ENCODE measurements around the gene CCL11. TPM values are rescaled to one million over a fixed set of nuclear protein-coding genes. Genes with fewer than 3 reads are reported as not detected.
A peak's percentile ranks its signal among the peaks of the same experiment; 100 is the strongest.

The CCL11 gene
- total RNA-seq, 2 experiments from 2014 or later, result not detected

DNA sequence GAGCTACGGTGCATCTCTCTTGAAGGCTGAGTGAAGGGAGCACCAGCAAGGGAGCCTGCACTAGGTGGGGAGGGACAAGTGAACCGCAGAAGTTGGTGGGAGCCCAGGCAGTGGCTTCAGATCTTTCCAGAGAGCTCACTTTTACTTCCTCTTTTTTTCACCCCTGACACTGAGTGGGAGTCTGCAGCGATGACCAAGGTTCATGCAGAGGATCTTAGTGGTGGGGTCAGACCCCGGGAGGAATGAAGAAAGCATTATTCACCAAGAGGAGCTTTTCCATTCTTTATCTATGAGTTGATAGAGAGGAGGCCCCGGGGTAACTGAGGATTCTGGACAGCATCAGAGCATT is 33.5 kb upstream of the CCL11 start:
- peaks cover 37% of the 10 kb centered on the region for H3K27me3 Mint-ChIP-seq
- CTCF ChIA-PET, result no interaction called here
- no peaks in the 10 kb centered on the region for H3K36me3 Mint-ChIP-seq (ENCODE audit: low read depth)
- no peak overlapping the region for H3K27ac Mint-ChIP-seq
- H3K9me3 Mint-ChIP-seq, result no peaks in the 10 kb centered on the region
- no peak overlapping the region for H3K4me3 Mint-ChIP-seq
- H3K4me1 Mint-ChIP-seq, result no peaks in the 10 kb centered on the region
- POLR2A ChIA-PET, result no interaction called here
- no peak for DNase-seq

GRCh38 chr17:34252444-34253138 is 33.0 kb upstream of the CCL11 start:
- Mint-ChIP-seq H3K36me3 (ENCODE audit: low read depth) (no peaks in the 10 kb centered on the region), H3K27me3 (peaks cover 41% of the 10 kb centered on the region), H3K27ac (no peak overlapping the region), H3K4me1 (no peaks in the 10 kb centered on the region), H3K9me3 (no peaks in the 10 kb centered on the region), H3K4me3 (no peak overlapping the region)
- DNase-seq, result no peak
- CTCF ChIA-PET, result no interaction called here
- POLR2A ChIA-PET, result no interaction called here

DNA sequence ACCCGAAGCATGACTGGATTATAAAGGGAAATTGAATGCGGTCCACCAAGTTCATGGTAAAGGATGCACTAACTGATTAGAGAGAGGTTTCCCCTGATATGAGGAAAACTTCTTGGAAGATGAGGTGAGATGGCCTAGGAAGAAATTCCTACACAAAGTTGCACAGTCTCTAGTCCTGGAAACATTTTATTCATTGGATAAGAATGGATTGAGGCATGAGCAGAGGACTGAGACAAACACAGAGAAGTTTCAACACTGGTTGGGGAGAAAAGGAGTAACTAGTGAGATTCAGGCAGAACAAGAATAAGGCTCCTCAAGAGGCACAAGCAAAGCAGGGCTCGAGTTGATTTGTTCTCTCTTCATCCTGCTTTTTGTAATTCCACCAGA is 32.4 kb upstream of the CCL11 start:
- no peaks in the 10 kb centered on the region for H3K36me3 Mint-ChIP-seq (ENCODE audit: low read depth)
- POLR2A ChIA-PET, result no interaction called here
- CTCF ChIA-PET, result no interaction called here
- no peak for DNase-seq
- H3K27ac Mint-ChIP-seq, result no peak overlapping the region
- H3K4me1 Mint-ChIP-seq, result no peaks in the 10 kb centered on the region
- no peak overlapping the region for H3K4me3 Mint-ChIP-seq
- no peaks in the 10 kb centered on the region for H3K9me3 Mint-ChIP-seq
- peaks cover 42% of the 10 kb centered on the region for H3K27me3 Mint-ChIP-seq

- Mint-ChIP-seq H3K27ac (no peak overlapping the region), H3K27me3 (peaks cover 44% of the 10 kb centered on the region), H3K4me1 (no peaks in the 10 kb centered on the region), H3K4me3 (no peak overlapping the region), H3K36me3 (ENCODE audit: low read depth) (no peaks in the 10 kb centered on the region), H3K9me3 (no peaks in the 10 kb centered on the region)
- ChIA-PET CTCF (no interaction called here), POLR2A (no interaction called here)
- no peak for DNase-seq
These were observed 31.4 kb upstream of the CCL11 start for GRCh38 chr17:34254146-34254545.

GRCh38 chr17:34254651-34255380 is 30.7 kb upstream of the CCL11 start, which contains the start of gene CCL2:
TSS of gene CCL2 (plus strand) at chr17:34255285. CDS start at chr17:34255350, 65 bp downstream.
- no peaks in the 10 kb centered on the region for H3K9me3 Mint-ChIP-seq
- POLR2A ChIA-PET, result no interaction called here
- CTCF ChIA-PET, result no interaction called here
- H3K27ac Mint-ChIP-seq, result no peak within 1 kb of the TSS
- no peaks in the 10 kb centered on the region for H3K36me3 Mint-ChIP-seq (ENCODE audit: low read depth)
- peaks cover 46% of the 10 kb centered on the region for H3K27me3 Mint-ChIP-seq
- H3K4me3 Mint-ChIP-seq, result no peak within 1 kb of the TSS
- peaks cover 5% of the 10 kb centered on the region for H3K4me1 Mint-ChIP-seq
- DNase-seq, result no peak

GRCh38 chr17:34255381-34255732 is 30.2 kb upstream of the CCL11 start:
- Mint-ChIP-seq H3K27ac (no peak overlapping the region), H3K36me3 (ENCODE audit: low read depth) (no peaks in the 10 kb centered on the region), H3K4me1 (peaks cover 5% of the 10 kb centered on the region), H3K4me3 (no peak overlapping the region), H3K9me3 (no peaks in the 10 kb centered on the region), H3K27me3 (peaks cover 49% of the 10 kb centered on the region)
- no peak for DNase-seq
- POLR2A ChIA-PET, result no interaction called here
- CTCF ChIA-PET, result no interaction called here

GRCh38 chr17:34255841-34256240 is 29.7 kb upstream of the CCL11 start:
- POLR2A ChIA-PET, result interaction anchor here (0.6 kb wide), 1 partner anchor 1790 kb away, joined by 3 read pairs; no protein-coding TSS in a partner anchor
- Mint-ChIP-seq H3K4me3 (no peak overlapping the region), H3K4me1 (peaks cover 6% of the 10 kb centered on the region), H3K27ac (no peak overlapping the region), H3K27me3 (peaks cover 54% of the 10 kb centered on the region), H3K9me3 (no peaks in the 10 kb centered on the region), H3K36me3 (ENCODE audit: low read depth) (no peaks in the 10 kb centered on the region)
- CTCF ChIA-PET, result interaction anchor here (0.9 kb wide), 1 partner anchor 105 kb away, joined by 3 read pairs; no protein-coding TSS in a partner anchor
- no peak for DNase-seq

- Mint-ChIP-seq H3K27ac (no peak overlapping the region), H3K9me3 (no peaks in the 10 kb centered on the region), H3K4me3 (no peak overlapping the region), H3K4me1 (peaks cover 18% of the 10 kb centered on the region), H3K36me3 (ENCODE audit: low read depth) (no peaks in the 10 kb centered on the region), H3K27me3 (peaks cover 59% of the 10 kb centered on the region)
- POLR2A ChIA-PET, result interaction anchor here (1.2 kb wide), 1 partner anchor 9 kb away, joined by 3 read pairs; no protein-coding TSS in a partner anchor
- no peak for DNase-seq
- CTCF ChIA-PET, result no interaction called here
These were observed 28.1 kb upstream of the CCL11 start for GRCh38 chr17:34257299-34257985.

GRCh38 chr17:34257986-34258326 is 27.6 kb upstream of the CCL11 start:
- no peak overlapping the region for H3K4me3 Mint-ChIP-seq
- peaks cover 56% of the 10 kb centered on the region for H3K27me3 Mint-ChIP-seq
- no peaks in the 10 kb centered on the region for H3K9me3 Mint-ChIP-seq
- no peaks in the 10 kb centered on the region for H3K36me3 Mint-ChIP-seq (ENCODE audit: low read depth)
- DNase-seq, result no peak
- peaks cover 18% of the 10 kb centered on the region for H3K4me1 Mint-ChIP-seq
- H3K27ac Mint-ChIP-seq, result no peak overlapping the region
- POLR2A ChIA-PET, result no interaction called here
- CTCF ChIA-PET, result no interaction called here

DNA sequence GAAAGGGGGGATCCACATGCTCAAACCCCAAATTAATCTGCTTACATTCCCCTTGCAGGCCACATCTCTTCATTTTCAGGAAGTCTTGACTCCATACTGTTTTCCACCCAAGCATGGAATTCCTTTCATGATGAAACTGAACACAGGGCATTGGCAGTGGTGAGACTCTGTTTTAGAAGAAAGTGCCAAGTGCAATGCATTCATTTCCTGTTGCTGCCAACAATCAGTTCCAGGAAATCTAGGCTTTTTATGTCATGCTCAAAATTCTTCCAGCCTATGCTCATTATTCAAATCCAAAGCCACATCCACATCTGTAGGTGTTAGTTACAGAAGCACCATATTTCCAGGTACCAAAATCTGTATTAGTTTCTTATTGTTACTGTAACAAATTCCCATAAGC is 26.4 kb upstream of the CCL11 start:
- H3K4me3 Mint-ChIP-seq, result no peak overlapping the region
- no peak for DNase-seq
- no peak overlapping the region for H3K27ac Mint-ChIP-seq
- no peaks in the 10 kb centered on the region for H3K36me3 Mint-ChIP-seq (ENCODE audit: low read depth)
- H3K9me3 Mint-ChIP-seq, result no peaks in the 10 kb centered on the region
- ChIA-PET CTCF (no interaction called here), POLR2A (no interaction called here)
- peaks cover 53% of the 10 kb centered on the region for H3K27me3 Mint-ChIP-seq
- peaks cover 18% of the 10 kb centered on the region for H3K4me1 Mint-ChIP-seq

DNA sequence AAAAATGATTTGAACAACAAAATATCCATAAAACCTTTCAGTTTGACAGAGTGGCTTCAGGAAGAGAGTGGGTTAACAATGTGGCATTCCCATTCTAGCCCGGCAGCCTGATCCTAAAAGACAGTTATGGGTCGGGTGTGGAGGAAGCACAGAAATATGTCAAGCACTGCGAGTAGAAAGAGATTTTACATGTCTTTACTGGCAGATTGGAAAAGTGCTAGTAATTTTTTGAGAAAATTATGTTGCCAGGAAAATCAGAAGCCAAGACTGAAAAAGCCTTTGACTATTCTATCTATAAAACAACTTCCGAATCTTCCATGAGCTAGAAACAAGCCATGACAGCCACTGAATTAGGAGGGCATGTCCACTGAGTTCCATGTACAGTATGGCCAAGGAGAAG is 24.7 kb upstream of the CCL11 start:
- Mint-ChIP-seq H3K27me3 (peaks cover 60% of the 10 kb centered on the region), H3K9me3 (no peaks in the 10 kb centered on the region), H3K27ac (no peak overlapping the region), H3K4me1 (peaks cover 18% of the 10 kb centered on the region), H3K36me3 (ENCODE audit: low read depth) (no peaks in the 10 kb centered on the region), H3K4me3 (no peak overlapping the region)
- ChIA-PET CTCF (no interaction called here), POLR2A (no interaction called here)
- DNase-seq, result no peak

DNA sequence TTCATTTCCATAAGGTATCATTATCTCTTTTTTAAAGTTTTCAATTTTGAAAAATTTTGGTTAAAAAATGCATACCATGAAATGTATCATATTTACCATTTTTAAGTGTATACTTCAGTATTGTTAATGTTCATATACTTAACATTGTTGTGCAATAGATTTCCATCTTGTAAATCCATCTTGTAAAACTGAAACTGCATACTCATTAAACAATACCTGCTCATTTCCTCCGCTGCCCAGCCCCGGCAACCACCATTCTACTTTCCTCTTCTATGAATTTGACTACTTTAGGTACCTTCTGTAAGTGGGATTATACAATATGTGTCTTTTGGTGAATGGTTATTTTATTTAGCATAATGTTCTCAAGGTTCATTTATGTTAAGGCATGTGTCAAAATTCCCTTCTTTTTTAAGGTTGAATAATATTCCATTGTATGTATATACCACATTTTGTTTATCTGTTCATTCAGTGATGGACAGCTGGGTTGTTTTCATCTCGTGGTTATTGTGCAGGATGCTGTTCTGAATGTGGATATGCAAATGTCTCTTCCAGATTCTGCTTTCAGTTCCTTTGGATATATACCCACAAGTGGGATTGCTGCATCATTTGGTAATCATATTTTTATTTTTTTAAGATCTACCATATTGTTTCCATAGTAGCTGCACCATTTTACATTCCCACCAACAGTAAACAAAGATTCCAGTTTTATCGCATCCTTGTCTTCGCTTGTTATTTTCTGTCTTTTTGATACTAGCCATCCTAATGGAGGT is 23.8 kb upstream of the CCL11 start:
- Mint-ChIP-seq H3K27ac (no peak overlapping the region), H3K9me3 (no peaks in the 10 kb centered on the region), H3K4me3 (no peak overlapping the region), H3K4me1 (peaks cover 18% of the 10 kb centered on the region), H3K36me3 (ENCODE audit: low read depth) (no peaks in the 10 kb centered on the region), H3K27me3 (peaks cover 63% of the 10 kb centered on the region)
- ChIA-PET POLR2A (no interaction called here), CTCF (no interaction called here)
- DNase-seq, result peak; percentile 37

- DNase-seq, result no peak
- Mint-ChIP-seq H3K4me1 (peaks cover 14% of the 10 kb centered on the region), H3K27ac (no peak overlapping the region), H3K36me3 (ENCODE audit: low read depth) (no peaks in the 10 kb centered on the region), H3K27me3 (peaks cover 51% of the 10 kb centered on the region), H3K4me3 (no peak overlapping the region), H3K9me3 (no peaks in the 10 kb centered on the region)
- ChIA-PET POLR2A (interaction anchor here (1.2 kb wide), 1 partner anchor 9 kb away, joined by 3 read pairs; no protein-coding TSS in a partner anchor), CTCF (interaction anchor here (1.2 kb wide), 1 partner anchor 95 kb away, joined by 3 read pairs; no protein-coding TSS in a partner anchor)
These were observed 19.8 kb upstream of the CCL11 start for GRCh38 chr17:34265711-34266110.
